GM19043 (cell line): Measurements from ENCODE around the gene POU4F1.

Experiments used
- ATAC-seq: cut with Tn5 transposase; IDR thresholded peaks from one replicate; pipeline ENCODE4 v1.9.1; 2021; ENCODE audit warnings: low read depth; ENCODE audit not compliant: unreplicated experiment

Gene POU4F1

DNA sequence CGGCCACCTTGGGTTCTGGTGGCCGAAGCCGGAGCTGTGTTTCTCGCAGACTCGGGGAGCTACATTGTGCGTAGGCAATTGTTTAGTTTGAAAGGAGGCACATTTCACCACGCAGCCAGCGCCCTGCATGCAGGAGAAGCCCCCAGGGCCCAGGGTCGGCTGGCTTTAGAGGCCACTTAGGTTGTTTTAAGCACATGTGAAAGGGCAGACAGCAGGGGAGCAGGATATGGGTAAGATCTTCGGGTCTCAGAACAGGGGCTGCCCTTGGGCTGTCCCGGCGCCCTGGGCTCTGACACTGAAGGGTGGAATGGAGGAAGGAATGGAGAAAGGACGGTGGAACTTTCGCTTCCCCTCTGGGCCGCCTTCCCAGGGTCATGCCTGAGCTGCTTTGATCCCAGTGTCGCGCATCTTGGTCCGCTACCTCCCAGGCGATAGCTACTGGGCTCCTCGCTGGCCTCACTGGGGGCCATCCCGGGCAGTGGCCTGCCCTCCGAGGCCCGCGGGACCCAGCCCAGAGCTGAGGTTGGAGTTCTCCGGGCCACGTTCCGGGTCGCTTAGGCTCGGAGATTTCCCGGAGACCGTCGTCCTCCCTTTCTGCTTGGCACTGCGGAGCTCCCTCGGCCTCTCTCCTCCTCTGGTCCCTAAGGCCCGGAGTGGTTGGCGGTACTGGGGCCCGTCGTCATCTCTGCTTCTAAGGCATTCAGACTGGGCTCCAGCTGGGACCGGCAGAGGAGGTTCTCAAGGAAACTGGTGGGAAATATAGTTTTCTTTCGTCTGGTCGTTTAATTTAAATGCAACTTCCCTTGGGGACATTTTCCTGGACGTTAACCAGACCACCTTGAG, 4.3 kb upstream of the POU4F1 start:
- ATAC-seq = no peak

- ATAC-seq = no peak
Observed at GRCh38 chr13:78606471-78607408, 3.4 kb upstream of the POU4F1 start.

- no peak for ATAC-seq
Observed at GRCh38 chr13:78604782-78605611, 1.6 kb upstream of the POU4F1 start.

- peak; percentile 3 for ATAC-seq
Observed at GRCh38 chr13:78602561-78603239, 652 bp downstream of the POU4F1 start.

- no peak for ATAC-seq
Observed at GRCh38 chr13:78601874-78602560, 1.3 kb downstream of the POU4F1 start.

GRCh38 chr13:78601124-78601873, 2.1 kb downstream of the POU4F1 start:
- ATAC-seq = no peak

- ATAC-seq = no peak
Observed at GRCh38 chr13:78600280-78600883, 3.0 kb downstream of the POU4F1 start.

DNA sequence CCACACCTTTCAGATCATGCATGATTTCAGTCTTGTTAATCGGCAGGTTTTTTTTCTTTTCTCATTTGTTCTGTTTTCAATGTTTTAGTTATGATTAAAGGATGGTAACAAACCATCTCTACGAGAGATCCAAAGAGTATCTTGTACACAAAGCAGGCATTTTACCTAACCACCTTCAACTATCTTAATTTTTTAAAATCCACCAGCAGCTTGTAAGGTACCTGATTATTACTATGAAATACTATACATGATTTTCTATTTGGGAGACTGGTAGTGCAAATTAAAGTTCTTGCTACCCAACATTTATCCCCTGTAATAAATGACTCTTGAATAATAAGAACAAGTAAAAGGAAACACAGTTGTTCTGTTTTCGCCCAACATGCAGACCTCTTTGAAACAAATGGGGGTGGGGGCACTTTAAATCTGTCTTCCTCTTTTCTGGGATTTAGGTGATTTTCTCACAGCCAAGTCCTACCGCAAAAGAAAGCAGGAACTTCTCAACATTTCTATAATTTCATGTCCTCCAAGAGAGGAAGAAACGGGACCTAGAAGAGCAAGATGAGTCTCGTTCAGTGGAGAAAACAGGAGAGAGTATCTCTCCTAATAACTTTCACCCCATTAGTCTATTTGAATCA, 3.6 kb downstream of the POU4F1 start:
- no peak for ATAC-seq

DNA sequence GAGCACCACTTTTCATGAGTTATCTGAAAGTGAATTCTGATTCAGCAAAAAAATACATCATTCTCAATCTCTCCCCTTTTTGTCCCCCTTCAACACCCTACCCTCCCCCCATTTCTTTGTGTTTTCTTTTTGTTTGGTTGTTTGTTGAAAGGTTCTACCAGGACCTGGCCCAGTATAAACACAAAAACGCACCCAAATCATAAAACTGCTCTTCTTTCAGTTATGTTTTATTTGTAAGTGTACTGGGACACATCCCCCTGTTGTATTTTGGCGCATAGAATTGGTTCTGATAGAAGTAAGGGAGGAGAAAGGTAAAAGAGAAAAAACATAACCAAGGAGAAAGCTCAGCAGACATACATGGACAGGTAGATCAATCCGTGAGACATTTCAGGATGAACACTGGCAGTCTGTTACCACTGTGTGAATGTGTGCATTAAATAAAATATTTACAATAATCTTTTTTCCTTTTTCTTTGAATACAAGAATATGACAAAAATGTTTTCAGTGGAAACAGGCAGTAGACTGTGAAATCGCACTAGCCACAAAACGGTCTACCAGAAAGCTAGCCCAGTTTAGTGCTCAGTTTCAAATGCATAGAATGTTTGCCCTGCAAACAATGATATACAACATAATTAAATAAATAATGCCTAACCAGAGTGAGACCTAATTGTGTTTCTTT, 4.2 kb downstream of the POU4F1 start:
- no peak for ATAC-seq

DNA sequence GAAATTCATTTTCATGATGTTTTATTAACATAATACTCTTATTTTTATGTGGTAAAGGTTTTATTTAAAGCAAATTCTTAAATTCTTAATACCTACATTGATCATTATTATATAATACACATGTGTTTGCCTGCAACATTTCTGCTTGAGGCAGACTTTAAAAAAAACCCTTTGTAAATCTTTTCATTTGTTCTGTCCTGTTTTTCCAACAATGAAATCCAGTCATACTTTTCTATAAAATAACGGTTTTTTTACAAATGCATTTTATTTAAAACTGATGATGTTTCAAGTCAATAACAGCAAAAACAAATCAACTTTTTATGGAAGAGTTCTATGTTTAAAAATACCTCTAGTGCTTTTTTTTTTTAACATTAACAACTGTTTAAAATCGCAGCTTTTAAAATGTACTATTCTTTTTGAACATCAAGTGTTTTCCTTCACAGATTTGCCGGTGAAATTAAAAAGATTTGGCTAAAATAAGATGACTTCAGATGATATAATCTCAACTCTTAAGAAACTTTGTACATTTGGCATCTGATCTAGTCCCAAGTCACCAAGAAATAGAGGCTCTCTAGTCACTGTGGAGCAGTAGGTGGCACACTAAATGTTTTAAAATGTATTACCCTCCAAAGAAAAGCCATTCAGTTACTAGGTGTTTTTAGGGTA, 5.1 kb downstream of the POU4F1 start:
- no peak for ATAC-seq

DNA sequence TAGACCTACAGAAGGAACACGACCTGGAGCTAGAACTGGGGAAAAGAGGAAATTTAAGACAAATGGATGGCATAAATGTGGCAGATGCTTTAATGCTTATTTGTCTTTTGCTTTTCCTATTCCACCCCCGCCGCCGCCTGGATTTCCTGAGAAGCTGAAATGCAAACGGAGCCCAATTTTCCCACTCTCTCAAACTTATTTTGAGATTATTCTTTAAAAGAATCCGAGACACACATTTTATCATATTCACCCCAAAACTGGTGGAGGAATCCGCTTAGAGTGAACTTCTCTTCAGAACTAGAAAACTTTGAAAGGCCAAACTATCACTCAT, 5.8 kb downstream of the POU4F1 start:
- ATAC-seq = no peak

- no peak for ATAC-seq
Observed at GRCh38 chr13:78596736-78597601, 6.4 kb downstream of the POU4F1 start.

DNA sequence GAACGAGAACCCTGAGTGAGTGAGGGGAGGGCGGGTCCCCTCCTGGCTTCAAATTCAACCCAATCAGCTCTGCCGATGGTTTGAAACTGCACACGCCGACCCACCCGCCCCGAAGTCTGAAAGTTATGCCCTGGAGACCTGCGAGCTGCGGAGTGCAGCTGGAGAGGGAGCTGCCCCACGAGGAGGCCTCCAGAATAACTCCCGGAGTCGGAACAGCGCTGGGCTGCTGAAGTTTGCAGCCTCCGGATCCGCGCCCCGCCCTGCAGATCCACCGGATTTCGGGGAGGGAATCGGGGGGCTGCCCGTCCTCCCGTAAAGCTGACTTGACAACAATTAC, 7.0 kb downstream of the POU4F1 start:
- no peak for ATAC-seq

- ATAC-seq = no peak
Observed at GRCh38 chr13:78595495-78596398, 7.6 kb downstream of the POU4F1 start.

- no peak for ATAC-seq
Observed at GRCh38 chr13:78594456-78594975, 8.8 kb downstream of the POU4F1 start.
